ENCODE measurements around the gene USP4.

USP4 gene

DNA sequence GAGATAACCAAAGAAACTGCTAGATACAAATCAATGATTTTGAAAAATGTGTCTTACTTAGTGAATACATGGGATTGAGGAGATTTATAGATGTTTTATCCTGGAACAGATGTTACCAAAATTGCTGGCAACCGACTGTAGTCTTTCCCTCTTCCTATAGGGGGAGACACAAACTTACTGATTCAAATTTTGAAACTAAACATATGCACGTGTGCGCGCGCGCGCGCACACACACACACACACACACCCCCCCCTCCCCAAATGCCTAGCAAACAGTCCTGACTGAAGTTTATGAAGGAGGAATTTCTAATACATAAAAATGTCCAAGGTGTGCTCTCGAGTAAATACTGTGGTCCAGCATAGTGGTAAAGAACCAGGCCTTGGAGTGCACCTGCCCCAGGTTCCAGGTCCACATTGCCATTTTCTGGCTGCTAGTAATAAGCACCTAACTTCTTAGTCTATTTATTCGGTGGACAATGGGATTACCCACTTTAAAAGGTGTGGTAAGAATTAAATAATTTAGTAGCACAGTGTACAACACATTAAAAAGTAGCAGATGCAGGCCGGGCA lies 44.3 kb downstream of the USP4 start:
- DNase-seq (ENCODE audit: low read depth): peak; percentile 7

DNA sequence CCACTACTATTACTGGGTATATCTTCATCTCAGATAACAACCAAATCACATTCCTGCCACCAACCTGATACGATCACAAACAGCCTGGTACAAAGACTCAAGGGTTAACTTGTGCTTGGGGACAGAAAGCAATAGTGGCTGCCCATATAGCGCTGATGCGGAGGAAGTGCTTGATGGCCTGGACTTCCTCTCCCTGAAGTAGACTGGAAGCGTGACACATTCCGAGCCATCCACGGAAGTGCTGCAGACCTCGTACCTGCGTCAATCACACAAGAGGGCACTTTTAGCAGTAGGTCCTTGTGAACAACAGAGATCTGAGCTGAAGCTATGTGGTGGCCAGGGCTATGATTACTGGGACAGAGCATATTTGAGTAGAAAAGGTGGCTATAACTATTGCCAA lies 45.5 kb downstream of the USP4 start:
- no peak for DNase-seq (ENCODE audit: low read depth)

DNA sequence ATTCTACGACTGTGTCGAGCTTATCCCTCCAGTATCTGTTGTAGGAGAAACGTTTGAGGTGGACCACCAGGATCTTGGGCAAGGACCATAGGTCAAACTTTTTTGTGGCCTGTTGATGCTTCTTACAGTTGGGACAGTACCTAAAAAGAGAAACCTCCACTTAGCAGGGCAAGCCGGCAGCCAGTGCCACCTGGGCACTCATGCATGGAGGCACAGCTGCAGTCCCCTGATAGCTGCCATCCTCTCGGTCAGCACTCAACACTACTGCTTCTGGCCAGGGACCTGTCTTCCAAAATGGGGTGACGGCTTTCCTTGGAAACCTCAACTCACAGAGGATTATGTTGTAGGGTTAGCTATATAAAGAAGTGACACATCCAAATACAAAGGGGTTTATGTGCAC lies 55.9 kb downstream of the USP4 start:
- no peak for DNase-seq (ENCODE audit: low read depth)

DNA sequence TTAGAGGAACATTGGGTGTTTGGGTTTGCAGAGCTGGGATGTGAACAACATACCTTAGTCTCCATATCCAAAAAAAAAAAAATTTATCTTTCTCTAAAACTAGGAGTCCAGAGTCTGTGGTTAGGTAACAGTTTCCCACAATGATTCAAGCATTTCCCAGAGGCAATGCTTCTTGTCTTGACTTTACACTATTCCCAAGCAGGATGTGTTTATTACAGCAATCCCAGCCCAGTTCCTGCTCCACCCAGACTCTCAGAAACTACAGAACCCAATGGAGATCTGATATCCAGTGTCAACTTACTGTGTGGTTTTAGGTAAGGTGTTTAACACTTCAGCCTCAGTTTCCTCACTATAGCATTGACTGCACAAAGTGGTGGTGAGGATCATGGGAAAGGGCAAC lies 60.5 kb downstream of the USP4 start:
- no peak for DNase-seq (ENCODE audit: low read depth)

DNA sequence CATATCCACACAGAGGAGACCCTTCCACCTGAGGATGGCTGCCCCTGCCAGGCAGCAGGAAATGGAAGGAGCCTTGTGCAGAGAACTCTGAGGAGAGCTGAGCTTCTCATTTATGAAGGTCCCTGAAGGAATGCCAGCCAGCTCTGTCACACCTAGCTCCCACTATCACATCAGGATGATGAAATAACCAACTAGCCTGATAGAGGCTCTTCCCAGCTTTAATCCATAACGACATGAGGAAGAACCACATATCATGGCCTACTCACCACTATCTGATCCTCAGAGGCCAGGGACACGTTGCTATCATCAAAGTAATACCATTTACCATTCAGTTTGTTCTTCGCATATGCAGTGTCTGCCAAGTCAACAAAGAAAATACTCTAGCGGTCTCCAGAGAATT lies 61.3 kb downstream of the USP4 start:
- no peak for DNase-seq (ENCODE audit: low read depth)

DNA sequence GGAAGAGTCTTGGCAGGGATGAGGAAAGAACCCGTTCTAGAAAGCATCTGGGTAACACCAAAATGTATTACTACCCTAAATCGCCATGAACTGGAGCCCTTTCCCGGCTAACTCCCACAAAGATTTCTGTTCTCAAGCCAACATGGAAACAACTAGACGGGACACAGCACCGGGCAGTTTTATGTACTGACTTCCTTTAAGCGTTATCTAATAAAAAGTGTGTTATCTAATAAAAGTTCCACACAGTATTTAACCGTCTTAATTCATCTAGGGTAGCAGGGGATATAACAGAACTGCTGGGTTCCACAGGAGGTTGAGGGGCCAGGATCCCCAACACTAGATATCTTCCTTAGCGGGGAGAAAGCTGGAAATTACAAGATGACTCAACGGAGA lies 62.5 kb downstream of the USP4 start:
- no peak for DNase-seq (ENCODE audit: low read depth)

DNA sequence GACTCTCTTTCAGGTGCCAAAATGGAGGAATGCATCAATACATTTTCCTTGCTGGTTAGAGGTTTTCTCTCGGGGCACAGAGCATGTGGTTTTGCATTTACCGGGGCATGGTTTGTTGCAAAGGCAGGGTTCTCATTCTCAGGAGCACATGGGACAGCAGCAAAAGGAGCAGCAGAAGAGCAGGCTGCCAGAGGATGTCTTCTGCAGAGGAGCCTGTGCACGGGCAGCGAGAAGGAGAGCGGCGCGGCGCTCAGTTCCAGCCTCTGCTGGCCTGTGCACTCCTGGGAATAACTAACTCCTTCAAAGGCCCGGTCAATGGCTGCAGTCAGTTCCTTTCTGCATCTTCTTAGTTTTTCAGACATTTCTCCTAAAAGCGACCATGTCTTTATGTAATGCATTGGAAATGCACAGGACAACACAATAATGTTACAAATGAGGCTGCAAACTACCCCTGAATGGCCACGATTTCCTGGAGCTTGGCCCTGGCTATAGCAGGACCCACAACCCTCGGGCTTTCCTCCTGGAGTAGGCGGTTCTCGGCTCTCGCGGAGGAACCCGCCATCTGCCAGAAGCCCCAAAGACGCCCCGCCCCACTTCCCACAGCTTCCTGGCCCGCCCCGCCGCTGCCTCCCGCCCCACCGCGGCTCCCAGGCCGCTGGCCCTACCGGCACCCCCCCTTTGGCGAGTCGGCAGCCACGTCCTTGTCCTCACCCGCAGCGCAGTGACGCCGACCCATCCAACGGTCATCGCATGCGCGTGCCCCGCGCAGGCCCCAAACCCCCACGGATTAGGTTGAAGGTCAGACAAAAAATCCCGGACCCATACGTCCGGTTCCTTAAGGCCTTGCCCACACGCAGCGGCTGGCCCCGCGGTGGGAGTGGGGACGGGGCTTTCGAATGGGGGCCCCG lies 63.1 kb downstream of the USP4 start, which contains the start of gene C3orf62:
C3orf62 (minus strand) TSS at position 758 of the 908 bp plus-strand sequence; CDS start at position 398, 360 bp downstream.
- DNase-seq (ENCODE audit: low read depth): peak; percentile 45

DNA sequence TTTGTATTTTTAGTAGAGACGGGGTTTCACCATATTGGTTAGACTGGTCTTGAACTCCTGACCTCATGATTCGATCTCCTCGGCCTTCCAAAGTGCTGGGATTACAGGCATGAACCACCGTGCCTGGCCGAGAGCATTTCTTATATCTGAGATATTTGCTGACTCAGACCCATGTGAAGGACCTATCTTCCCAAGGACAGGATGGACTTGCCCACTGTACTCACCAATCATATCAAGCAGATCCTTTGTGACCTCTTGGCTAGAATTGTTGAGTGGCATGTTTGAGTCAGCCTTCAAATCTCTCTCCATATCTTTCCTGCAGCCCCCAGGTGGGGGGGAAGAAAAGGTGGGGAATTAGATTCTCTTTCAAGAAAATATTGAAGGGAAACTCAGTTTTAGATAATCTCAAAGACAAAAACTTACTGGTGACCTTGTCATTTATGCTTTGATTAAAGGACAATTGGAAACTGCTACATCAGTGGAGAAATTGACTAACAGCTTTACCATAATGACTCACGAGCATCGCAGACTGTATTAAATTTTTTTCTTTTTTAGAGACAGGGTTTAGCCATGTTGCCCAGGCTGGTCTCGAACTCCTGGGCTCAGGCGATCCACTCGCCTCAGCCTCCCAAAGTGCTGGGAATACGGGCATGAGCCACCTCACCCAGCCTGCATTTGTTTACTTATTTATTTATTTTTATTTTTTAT lies 65.9 kb downstream of the USP4 start:
- DNase-seq (ENCODE audit: low read depth): no peak

DNA sequence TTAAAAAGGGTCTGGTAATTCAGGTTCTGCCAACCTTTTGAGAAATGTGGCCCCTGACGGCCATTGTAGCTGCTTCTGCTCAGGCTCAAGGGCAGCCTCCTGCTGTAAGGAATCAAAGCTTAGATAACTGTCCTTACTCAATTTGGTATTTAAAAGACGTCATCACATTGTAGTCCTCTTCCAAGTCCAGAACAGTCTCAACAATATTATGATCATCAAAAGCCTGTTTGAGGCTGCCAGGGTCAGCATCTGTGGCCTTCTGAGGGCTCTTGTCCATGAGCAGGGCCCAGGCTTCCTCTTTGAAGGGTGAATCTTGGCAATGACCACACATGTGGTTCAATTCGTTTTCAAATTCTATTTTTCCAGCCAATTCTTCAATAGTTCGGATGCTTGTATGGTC lies 68.8 kb downstream of the USP4 start:
- no peak for DNase-seq (ENCODE audit: low read depth)

DNA sequence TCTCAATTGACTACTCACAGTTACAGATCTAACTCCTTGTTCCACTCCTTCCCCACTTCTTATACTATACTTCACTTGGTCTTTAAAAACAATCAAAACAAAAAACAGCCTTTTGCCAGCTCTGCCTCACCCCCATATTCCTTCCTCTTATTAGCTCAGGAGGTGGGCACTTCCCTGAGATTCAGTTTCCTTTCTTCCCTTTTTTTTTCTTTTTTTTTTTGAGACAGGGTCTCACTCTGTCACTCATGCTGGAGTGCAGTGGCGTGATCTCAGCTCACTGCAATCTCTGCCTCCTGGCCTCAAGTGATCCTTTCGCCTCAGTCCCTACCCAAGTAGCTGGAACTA lies 69.7 kb downstream of the USP4 start:
- no peak for DNase-seq (ENCODE audit: low read depth)

DNA sequence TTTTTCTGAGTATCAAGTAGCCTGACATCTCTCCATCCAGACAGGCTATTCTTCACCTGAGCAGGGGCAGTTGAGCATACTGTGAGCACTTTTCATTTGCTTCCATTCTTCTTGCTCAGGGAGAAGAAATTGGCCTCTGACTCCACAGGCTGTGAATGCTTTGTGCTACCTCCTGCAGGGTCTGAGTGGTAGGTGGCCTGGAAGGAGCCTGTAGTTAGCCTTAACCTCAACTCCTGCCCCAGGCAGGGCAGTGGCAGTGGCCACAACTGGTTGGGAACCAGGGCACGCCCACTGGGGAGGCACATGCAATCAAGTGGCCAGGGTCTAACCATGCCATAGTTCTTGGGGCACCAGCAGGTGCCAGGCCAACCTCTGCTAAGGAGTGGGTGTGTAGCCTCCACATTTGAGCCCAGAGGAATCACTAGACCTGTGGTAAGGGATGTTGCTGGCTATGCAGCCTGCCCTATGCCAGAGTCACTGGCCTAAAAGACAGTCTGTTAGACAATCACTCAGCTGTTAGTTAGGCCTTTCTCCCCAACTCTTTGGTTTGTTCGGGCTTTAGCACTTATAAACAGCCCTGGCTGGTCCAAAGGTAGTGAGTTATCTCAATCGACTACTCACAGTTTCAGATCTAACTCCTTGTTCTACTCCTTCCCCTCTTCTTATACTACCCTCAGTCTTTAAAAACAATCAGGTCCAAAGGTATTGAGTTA lies 70.3 kb downstream of the USP4 start:
- no peak for DNase-seq (ENCODE audit: low read depth)

DNA sequence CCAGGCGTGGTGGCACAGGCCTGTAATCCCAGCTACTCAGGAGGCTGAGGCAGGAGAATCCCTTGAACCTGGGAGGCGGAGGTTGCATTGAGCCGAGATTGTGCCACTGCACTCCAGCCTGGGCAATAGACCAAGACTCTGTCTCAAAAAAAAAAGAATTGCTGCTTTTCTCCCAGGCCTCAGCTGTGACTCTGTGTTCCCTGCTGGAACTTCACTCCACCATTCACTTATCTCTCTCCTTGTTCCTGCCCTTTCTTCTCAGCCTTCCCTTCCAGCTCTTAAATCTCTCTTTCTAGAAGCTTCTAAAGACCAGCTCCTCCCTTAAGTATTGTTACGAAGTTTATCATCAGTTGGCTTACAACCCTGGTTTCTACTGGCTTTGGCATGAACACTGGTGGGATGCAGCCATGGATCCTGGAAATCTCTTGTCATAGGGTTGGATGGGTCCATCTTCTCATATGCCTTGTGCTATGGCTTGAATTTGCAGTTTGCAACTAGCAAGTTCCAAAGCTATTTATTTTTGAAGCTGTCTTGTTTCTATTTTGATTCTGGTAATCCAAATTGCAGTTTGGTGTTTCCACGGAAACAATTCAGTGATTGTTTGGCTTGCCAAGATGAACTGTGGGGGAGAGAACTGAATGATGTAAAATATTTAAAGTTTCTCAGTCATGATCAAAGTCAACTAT lies 73.3 kb downstream of the USP4 start:
- no peak for DNase-seq (ENCODE audit: low read depth)

DNA sequence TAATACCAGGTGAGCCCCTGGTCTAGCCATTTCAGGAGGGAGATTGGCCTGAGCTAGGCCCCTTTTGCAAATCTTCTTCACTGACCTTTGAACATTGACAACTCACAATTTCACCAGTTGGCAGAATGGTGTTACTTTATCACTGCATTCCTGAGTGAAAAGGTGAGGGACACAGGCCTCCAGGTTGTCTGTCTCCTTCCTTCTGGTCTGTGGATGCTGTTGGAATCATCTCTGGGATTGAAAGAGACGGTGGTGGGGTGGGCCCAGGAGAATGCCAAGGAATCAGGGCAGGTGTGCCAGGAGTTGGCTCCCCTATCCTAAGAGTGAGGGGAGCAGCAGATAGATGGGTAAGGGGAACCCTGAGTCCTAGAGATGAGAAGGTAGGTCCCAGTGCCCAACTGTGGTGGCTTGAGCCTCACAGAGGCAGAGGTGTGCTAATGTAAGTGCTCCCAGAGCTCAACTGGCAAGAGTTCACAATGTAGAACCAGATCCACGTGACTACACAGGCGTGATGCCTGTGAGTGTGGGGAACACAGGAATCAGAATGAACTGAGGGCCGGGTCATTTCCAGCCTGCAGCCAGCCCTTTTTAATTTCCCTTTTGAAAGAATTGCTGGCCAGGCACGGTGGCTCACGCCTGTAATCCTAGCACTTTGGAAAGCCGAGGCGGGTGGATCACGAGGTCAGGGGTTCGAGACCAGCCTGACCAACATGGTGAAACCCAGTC lies 74.0 kb downstream of the USP4 start:
- DNase-seq (ENCODE audit: low read depth): no peak

DNA sequence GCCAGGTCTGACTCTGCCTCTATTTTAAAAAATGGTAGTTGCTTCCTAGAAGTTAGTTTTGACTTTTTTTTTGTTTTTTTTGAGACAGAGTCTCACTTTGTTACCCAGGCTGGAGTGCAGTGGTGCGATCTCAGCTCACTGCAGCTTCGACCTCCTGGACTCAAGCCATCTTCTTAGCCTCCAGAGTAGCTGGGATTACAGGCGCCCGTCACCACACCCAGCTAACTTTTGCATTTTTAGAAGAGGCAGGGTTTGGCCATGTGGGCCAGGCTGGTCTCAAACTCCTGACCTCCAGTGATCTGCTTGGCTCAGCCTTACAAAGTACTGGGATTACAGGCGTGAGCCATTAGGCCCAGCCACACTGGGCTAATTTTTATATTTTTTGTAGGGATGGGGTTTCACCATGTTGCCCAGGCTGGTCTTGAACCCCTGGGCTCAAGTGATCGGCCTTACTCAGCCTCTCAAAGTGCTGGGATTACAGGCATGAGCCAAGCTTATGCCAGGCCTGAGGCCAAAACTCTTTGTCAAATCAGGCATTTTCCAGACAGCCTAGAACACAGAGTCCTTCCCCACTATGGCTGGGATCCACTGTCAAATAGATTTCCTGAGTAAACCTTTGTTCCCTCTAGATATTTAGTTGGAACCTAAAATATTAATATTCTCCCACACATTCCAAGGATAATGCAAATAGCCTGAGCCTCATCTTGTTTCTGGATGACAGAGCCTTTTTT lies 76.5 kb downstream of the USP4 start:
- no peak for DNase-seq (ENCODE audit: low read depth)

DNA sequence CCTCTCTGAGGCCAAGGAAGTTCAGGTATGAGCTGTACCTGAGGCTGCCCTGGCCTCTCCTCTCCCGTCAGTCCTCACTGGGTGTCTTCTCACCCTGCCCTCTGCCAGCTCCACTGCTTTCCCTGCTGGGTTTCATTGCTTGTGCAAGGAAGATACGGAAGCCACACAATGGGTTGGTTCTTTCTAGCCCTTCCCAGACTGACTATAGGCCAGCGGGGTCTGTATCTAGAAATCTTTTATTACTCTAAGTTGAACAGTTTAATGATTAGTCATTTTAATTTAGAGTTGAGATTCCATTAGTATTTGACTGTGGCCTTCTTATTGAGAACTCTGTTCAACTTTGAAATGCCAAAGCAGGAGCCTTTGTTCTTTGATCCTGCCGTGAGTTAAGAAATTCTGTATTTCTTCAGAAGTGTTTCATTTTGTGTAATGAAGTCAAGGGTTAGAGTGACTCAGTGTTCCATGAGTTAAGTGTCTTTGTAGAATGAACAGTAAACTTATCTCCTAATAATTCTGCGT lies 79.0 kb downstream of the USP4 start:
- DNase-seq (ENCODE audit: low read depth): no peak

DNA sequence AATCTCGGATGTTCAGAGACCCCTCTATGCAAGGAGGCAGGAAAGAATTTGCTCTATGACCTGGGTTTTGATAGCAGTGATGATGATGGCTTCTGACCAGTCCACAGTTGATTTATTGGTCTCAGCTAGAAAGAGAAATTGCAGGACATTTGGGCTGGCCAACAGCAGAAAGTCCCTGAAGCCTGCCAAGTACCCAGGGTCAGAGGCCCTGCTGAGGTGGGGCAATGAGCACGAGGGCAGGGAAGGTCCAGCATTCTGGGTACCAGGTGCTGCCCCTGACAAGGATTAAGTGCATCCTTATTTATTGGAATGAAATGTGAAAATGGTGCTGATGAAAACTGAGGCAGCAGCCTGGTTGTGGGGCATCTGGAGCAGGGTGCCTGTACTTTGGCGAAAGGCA lies 82.7 kb downstream of the USP4 start:
- DNase-seq (ENCODE audit: low read depth): no peak

DNA sequence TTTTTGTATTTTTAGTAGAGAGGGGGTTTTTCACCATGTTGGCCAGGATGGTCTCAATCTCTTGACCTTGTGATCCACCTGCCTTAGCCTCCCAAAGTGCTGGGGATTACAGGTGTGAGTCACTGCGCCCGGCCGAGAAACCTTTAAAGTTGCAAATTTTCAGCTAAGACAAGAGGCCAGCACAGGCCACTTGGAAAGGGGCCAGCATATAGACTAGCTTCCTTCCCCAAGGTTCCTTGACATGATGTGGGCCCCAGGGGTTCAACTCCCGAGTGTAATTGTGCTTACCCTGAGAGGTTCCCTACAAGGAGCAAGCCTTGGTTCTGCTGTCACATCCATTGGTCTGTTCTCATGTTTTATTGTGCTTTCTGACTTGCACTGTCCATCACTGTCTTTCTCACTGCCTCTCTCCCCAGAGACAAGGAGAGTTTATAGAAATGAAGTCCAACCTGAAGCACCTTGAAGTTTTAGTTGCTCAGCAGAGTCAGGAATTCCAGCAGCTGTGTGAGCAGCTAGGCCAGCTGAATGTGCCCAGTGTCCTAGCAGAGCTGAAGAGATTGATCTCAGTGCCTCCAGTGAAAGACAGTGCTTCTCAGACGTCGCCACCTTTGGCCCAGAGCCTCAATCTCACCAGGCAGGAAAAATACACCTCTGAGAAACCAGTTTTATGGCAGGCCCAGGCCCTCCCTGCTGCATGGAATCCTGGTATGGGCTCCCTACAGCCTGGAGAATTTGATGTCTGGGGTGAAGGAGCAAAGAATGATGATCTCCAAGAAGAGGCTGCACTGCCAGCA lies 83.9 kb downstream of the USP4 start:
- DNase-seq (ENCODE audit: low read depth): no peak

DNA sequence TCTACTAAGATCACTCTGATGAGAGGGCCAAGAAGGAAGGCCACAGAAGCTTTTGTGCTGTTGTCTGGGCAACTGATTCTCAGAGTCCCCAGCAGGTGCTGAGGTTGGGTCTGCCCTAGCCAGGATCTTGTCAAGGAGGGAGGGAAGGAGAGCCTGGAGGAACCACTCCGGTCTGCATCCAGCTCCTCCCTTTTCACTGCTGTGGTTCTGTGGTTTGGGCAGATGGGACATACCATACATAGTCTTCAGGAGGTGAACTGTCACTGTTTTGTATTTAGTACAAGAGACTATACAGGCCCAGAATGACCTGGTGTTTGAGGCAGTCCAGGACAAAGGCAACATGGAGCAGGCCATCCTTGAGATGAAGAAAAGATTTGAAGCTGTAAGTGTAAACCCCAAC lies 84.7 kb downstream of the USP4 start:
- no peak for DNase-seq (ENCODE audit: low read depth)

DNA sequence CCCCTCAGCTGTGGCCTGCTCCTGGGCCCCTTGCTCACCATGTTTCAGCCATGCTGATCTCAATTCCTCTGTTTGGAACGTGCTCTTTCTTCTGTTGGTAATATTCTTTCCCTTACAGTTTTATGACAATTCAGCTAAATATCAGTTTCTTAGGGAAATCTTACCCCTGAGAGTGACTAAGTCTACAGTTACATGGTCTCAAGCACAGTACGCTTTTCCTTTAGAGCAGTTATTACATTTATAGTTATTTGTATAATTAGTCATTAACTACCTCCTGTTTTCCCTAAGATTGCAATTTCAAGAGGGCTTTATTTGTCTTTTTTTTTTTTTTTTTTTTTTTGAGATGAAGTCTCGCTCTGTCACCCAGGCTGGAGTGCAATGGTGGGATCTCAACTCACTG lies 86.3 kb downstream of the USP4 start:
- no peak for DNase-seq (ENCODE audit: low read depth)

DNA sequence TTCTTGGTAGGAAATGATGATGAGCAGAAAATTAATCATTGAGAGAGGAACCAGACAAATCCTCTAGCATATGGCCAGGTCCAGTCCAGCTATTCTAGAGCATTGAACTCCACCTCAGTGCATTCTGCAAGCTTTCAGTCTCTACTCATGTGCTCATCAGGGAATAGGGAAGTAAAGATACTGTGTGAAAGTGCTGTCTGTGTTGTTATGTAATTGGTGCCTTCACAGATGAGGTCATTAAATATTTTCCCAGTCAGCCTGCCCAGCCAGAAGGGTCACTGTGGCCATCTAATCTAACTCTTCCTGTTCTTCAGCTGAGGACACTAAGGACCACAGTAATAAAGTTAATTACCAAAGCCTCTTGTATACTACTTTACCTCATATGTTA lies 91.0 kb downstream of the USP4 start:
- no peak for DNase-seq (ENCODE audit: low read depth)

All from stimulated activated CD8-positive, alpha-beta memory T cell treated with anti-CD3 and anti-CD28 coated beads, Interleukin-15, amount 100 ng/mL, for 1 hour (primary cell).